GM21526 (cell line): ENCODE results near the gene PCCB.
"Not testable (repeated sequence)": the region's sequence is repeated elsewhere in the genome, so short reads cannot be mapped to it uniquely, and the experiment has no call there.

ENCODE experiments used
- ATAC-seq: cut with Tn5 transposase; IDR thresholded peaks from one replicate; pipeline ENCODE4 v1.9.1; 2021; ENCODE audit warnings: moderate library complexity; ENCODE audit not compliant: unreplicated experiment, low FRiP score

Gene PCCB

GRCh38 chr3:136311261-136311660 is 61.1 kb downstream of the PCCB start:
- ATAC-seq = no peak

GRCh38 chr3:136311968-136312367 is 61.8 kb downstream of the PCCB start:
- ATAC-seq = no peak

- ATAC-seq = no peak
Measured at GRCh38 chr3:136326316-136326715, 76.2 kb downstream of the PCCB start.

- ATAC-seq = no peak
Measured at GRCh38 chr3:136327671-136328070, 77.5 kb downstream of the PCCB start.

- ATAC-seq = no peak
Measured at GRCh38 chr3:136329593-136329992, 79.5 kb downstream of the PCCB start.

- ATAC-seq = no peak
Measured at GRCh38 chr3:136330900-136331299, 80.8 kb downstream of the PCCB start.

- no peak for ATAC-seq
Measured at GRCh38 chr3:136332302-136332701, 82.2 kb downstream of the PCCB start.

GRCh38 chr3:136332776-136333175 is 82.6 kb downstream of the PCCB start:
- no peak for ATAC-seq

- ATAC-seq = no peak
Measured at GRCh38 chr3:136334209-136334608, 84.1 kb downstream of the PCCB start.

- ATAC-seq = not testable (repeated sequence)
Measured at GRCh38 chr3:136334726-136335125, 84.6 kb downstream of the PCCB start.

- ATAC-seq = no peak
Measured at GRCh38 chr3:136336329-136337100, 86.4 kb downstream of the PCCB start.

GRCh38 chr3:136343446-136343845 is 93.3 kb downstream of the PCCB start:
- no peak for ATAC-seq

GRCh38 chr3:136343873-136344555 is 93.9 kb downstream of the PCCB start:
- ATAC-seq = no peak

GRCh38 chr3:136346486-136346885 is 96.3 kb downstream of the PCCB start:
- ATAC-seq = no peak

- ATAC-seq = no peak
Measured at GRCh38 chr3:136350132-136350531, 100.0 kb downstream of the PCCB start.

GRCh38 chr3:136350557-136350956 is 100.4 kb downstream of the PCCB start:
- ATAC-seq = no peak

- no peak for ATAC-seq
Measured at GRCh38 chr3:136351351-136351750, 101.2 kb downstream of the PCCB start.

GRCh38 chr3:136351905-136352304 is 101.8 kb downstream of the PCCB start:
- no peak for ATAC-seq

GRCh38 chr3:136353461-136353860 is 103.3 kb downstream of the PCCB start:
- ATAC-seq = no peak

GRCh38 chr3:136366289-136366688 is 116.1 kb downstream of the PCCB start:
- no peak for ATAC-seq

- not testable (repeated sequence) for ATAC-seq
Measured at GRCh38 chr3:136375800-136376199, 125.7 kb downstream of the PCCB start.

- ATAC-seq = no peak
Measured at GRCh38 chr3:136377508-136377907, 127.4 kb downstream of the PCCB start.
